Myocyte (in vitro differentiated cells): ENCODE measurements around the gene RRP7A. TPM values are rescaled to one million over a fixed set of nuclear protein-coding genes. Genes with fewer than 3 reads are reported as not detected.
"Not testable (repeated sequence)": the region's sequence is repeated elsewhere in the genome, so short reads cannot be mapped to it uniquely, and the experiment has no call there.

Experiments
- DNase-seq: peaks from one replicate; pipeline ENCODE4 v3.0.0-alpha.2; 2012; ENCODE audit warnings: low read depth
- polyA plus RNA-seq: library from polyadenylated mRNA; unstranded; fragments of >200 nt; gene quantifications from one replicate; pipeline ENCODE4 v1.2.1, GENCODE V29; 2012; ENCODE audit warnings: missing spikeins
- total RNA-seq: library from RNA; depleted of rRNA; stranded (reverse); fragments of >200 nt; gene quantifications from 2 replicates; pipeline ENCODE4 v1.2.3, GENCODE V29; 2014

RRP7A gene, protein sequence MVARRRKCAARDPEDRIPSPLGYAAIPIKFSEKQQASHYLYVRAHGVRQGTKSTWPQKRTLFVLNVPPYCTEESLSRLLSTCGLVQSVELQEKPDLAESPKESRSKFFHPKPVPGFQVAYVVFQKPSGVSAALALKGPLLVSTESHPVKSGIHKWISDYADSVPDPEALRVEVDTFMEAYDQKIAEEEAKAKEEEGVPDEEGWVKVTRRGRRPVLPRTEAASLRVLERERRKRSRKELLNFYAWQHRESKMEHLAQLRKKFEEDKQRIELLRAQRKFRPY
- 16.7 and 17.7 TPM in 2 replicates for total RNA-seq
- polyA plus RNA-seq: 19.0 TPM

DNA sequence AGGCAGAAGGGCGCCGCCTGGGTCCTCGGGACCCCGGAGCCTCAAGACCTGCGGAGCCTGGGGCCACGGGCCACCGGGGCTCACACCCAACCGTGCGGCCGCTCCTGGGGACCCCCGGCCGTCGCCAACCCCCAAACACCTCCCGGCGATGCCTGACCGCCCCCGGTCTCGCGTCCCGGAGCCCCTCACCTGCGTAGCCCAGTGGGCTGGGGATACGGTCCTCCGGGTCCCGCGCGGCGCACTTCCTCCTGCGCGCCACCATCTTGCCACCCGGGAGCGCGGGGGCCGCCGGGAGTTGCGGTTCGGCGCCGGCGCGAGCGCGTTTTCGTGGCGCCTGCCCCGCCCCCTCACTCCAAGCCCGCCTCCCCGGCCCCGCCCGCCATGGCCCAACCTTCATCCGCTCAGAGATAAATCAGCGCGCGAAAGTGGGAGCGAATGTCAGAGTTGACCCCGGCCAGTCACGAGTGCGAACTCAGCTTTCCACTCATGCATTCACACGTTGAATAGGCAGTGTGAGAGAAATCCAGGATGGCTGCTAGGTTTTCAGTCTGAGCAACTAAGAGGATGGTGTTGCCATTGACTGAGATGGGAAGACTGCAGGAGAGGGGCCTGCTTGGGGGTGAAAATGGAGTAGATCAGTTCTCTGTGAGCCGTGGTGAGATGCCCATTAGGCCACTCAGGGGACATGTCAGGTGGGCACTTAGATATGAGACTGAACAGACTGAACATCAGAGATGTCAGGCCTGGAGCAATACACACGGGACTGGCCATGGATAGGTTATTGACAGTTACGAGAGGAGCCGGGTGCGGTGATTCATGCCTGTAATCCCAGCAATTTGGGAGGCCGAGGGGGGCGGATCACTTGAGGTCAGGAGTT lies at the start of gene RRP7A:
TSS of gene RRP7A (minus strand) at position 272 of the 877 bp plus-strand sequence. CDS start at position 262, 10 bp downstream.
- peak; percentile 72 for DNase-seq

DNA sequence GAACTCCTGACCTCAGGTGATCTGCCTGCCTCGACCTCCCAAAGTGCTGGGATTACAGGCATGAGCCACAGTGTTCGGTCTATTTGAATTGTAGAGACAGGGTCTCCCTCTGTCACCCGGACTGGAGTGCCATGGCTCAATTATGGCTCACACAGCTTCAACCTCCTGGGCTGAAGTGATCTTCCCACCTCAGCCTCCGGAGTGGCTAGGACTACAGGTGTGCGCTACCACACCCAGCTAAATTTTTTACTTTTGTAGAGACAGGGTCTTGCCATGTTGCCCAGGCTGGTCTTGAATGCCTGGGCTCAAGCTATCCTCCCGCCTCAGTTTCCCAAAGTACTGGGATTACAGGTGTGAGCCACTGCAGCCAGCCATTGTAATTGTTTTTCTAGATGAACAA lies 48.4 kb upstream of the RRP7A start:
- not testable (repeated sequence) for DNase-seq

DNA sequence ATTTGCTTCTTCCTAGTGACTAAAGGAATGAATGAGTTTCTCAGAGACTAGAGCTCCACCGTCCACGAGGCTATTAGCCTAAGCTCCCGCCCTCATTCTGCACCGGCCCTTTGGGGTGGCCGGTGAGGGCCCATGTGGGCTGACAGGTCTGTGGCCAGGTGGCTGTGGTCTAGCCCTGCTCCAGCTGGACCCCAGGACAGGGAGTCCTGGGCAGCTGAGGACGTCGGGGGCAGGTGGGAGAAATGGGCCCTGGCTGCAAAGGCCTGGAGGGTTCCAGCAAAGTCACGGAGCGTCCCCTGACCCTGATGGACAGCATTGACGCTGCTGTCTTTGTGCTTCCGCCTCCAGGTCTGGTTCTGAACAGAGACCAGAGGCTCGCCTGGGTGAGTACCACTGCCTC lies 46.4 kb upstream of the RRP7A start:
- DNase-seq: no peak

- no peak for DNase-seq
Measured at GRCh38 chr22:42564699-42565098, 45.1 kb upstream of the RRP7A start.

- DNase-seq: not testable (repeated sequence)
Measured at GRCh38 chr22:42563943-42564342, 44.3 kb upstream of the RRP7A start.

GRCh38 chr22:42562684-42563083 lies 43.1 kb upstream of the RRP7A start:
- no peak for DNase-seq

DNA sequence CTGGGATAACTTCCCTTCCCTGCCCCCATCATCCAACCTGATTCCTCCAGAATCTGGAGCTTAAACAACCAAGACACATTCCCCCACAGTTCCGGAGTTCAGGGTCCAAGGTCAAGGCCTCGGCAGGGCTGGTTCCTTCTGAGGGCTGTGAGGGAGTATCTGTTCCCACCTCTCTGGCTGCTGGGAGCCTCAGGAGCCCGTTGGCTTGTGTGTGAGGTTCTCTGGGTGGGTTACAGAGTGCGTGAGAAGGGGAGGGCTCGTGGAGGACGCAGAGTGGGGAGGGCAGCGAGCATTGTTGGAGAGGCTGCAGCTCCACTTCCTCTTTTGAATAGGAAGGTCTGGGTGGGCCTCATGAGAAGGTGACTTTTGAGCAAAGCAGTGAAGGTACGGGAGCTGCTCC lies 42.7 kb upstream of the RRP7A start:
- DNase-seq: no peak

- DNase-seq: no peak
Measured at GRCh38 chr22:42561856-42562255, 42.3 kb upstream of the RRP7A start.

DNA sequence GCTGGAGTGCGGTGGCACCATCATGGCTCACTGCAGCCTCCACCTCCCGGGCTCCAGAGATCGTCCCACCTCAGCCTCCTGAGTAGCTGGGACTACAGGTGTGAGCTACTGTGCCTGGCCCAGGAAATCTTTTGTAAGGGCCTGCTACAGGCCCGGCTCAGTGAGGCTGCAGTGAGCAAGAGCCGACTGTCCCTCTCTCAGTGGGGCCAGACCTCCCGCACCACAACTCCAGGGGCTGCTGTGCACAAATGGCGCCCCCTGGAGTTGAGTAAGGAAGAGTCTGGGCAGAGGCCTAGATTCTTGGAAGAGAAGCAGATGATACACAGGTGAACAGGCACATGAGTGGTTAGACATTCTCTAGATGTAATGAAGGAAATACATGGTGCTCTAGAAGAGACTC lies 41.2 kb upstream of the RRP7A start:
- no peak for DNase-seq

- DNase-seq: no peak
Measured at GRCh38 chr22:42560381-42560780, 40.8 kb upstream of the RRP7A start.

DNA sequence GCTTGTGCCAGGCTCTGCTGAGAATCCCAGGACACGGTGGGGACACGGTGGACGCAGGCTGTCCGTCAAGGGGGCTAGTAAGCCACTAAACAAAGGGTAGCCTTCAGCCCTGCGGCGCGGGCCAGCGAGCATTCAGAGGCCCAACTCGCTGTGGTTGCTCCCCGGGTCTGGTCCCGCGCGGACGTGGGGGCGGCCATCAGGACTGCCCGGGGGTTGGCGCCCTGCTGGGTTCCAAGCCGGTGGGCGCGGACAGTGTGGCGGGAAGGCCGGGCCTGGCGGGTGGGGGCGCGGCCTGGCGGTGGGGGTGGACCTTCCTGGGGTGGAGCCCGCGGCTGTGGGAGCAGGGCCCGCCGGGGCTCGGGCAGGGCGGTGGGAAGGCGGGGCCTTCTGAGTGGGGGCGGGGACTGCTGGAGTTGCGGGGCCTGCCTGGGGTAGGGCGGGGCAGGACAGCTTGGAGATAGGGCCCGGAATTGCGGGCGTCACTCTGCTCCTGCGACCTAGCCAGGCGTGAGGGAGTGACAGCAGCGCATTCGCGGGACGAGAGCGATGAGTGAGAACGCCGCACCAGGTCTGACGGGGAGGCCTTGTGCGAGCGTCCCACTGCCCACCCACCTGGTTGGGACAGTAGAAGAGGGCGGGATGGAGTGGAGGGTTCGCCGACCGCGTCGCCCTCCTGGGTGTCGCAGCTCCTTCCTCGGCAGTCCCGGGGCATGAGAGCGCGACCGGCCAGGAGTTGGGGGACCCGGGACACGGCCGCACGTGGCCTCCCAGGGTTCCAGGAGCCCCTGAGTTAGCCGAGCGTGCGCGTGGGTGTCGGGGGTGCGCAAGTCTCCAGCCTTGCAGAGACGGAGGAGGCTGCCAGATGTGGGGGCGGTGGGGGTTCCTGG lies 34.1 kb upstream of the RRP7A start, which contains the start of gene SERHL2:
TSS of gene SERHL2 (plus strand) at position 482 of the 887 bp plus-strand sequence. CDS start at position 547, 65 bp downstream.
- peak; percentile 76 for DNase-seq

GRCh38 chr22:42552294-42552647 lies 32.7 kb upstream of the RRP7A start:
- DNase-seq: not testable (repeated sequence)

DNA sequence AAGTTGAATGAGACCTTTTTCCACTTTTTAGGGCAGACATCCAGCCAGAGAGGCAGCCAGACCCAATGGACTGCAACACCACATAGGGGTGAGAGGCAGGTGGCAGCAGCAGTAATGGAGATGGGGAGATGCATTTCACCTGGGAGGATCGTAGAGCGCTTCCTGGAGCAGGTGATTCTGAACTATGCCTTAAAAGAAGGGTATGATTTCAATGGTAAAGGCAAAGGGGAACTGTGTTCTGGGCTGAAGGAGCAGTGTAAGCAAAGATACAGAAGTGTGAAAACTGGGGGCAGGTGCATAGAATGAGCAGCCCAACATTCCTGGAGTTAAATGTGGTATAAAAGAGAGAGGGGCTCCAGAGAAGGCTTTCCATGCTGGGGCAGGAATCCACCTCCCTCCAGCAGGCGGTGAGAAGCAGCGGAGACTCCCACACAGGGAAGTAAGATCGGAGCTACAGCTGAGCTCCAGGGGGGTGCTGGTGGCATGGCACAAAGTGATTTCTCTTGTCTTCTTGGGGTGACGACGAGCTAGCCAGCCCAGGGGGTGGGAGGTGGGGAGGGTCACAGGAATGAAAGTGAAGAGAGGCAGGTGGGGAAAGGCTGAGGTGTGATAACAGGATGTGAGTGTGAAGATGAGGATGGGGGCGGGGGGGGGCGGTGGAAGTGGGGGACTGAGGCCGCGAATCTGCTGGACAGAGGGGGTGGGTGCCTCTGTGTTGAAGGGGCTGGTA lies 29.9 kb upstream of the RRP7A start:
- DNase-seq: no peak

DNA sequence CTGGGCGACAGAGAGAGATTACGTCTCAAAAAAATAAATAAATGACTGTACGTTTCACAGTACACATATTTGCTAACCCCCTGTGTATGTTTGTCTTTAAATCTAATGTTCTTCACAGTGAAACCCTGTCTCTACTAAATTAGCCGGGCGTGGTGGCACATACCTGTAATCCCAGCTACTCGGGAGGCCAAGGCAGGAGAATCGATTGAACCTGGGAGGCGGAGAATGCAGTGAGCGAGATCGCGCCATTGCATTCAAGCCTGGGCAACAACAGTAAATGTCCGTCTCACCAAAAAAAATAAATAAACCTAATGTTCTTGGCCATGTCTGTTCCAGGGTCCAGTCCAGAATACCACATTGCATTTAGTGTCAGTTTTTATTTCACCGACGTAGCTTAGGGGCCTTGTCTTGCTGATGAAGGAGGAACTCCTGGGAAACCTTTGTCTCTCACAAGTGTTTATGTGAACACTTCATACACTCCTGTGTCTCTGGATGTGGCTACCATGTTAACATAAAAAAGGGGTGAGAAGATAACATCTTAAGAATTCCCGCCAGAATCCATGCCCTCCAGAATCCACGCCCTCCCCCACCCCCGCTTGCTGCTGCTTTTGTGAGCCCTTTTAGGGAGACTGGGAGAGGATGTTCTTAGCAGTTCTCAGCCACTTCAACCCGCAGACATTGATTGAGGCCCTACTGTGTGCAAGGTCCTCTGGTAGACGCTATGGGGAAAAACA lies 29.2 kb upstream of the RRP7A start:
- DNase-seq: no peak

DNA sequence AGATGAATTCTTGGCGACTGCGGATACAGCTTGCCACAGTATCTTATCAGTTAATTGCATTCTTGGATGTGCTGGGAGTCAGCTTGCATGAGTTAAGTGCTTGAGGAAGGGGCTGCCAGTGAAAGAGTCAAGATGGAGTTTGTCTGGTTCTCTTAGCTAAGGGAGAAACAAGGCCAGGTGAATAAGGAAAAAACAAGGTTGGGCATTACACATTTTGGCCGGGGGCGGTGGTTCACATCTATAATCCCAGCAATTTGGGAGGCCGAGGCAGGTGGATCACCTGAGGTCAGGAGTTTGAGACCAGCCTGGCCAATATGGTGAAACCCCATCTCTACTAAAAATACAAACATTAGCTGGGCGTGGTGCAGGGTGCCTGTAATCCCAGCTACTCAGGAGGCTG lies 28.5 kb upstream of the RRP7A start:
- not testable (repeated sequence) for DNase-seq

DNA sequence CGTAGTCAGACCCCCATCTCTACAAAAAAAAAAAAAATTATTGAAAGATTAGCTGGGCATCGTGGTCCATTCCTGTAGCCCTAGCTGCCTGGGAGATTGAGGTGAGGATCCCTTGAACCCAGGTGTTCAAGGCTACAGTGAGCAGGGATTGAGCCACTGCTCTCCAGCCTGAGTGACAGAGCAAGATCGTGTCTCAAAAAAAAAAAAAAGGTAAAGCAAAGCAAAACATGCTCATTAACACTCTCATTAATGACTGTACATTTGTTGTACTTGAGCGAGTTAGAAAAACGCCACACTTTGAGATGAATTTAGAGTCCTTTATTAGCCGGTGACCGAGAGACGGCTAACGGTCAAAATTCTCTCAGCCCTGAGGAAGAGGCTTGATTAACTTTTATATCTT lies 28.0 kb upstream of the RRP7A start:
- DNase-seq: no peak

- no peak for DNase-seq
Measured at GRCh38 chr22:42544686-42545085, 25.1 kb upstream of the RRP7A start.

- peak; percentile 33 for DNase-seq
Measured at GRCh38 chr22:42539236-42539771, 19.7 kb upstream of the RRP7A start.

DNA sequence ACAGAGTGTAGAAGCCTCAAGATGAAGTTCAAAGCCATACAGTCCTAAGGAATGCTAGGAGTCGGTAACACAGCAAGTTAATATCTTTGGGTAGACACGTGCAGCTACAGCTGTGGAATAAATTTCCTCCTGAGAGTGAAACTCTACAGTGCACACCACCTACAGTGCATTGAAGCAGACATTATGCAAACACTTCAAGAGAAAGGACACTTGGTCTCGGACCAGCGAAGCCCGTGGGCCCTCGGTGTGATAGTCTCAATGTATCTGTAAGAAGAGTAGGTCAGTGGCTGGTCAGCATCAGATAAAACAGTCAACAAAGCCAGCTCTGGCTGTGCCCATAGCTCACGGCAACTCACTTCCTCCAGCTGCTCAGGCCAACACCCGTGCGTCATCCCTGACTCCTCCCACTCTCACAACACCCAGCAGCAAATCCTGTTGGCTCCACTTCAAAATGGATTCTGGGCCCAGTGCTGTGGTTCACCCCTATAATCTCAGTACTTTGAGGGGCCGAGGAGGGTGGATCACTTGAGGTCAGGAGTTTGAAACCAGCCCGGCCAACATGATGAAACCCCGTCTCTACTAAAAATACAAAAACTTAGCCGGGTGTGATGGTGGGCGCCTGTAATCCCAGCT lies 17.7 kb upstream of the RRP7A start:
- DNase-seq: peak; percentile 32
